GM19099 (cell line): ENCODE data around the gene POU6F2.

Experiments used
- POLR2A ChIP-seq: IDR thresholded peaks from 3 replicates; pipeline ENCODE4 v1.6.1; 2011; ENCODE audit warnings: low read depth; ENCODE audit not compliant: insufficient read length; ENCODE audit errors: extremely low read depth

POU6F2 gene

GRCh38 chr7:39304668-39305405 is 327.1 kb downstream of the POU6F2 start:
- no peak for TF ChIP-seq POLR2A

DNA sequence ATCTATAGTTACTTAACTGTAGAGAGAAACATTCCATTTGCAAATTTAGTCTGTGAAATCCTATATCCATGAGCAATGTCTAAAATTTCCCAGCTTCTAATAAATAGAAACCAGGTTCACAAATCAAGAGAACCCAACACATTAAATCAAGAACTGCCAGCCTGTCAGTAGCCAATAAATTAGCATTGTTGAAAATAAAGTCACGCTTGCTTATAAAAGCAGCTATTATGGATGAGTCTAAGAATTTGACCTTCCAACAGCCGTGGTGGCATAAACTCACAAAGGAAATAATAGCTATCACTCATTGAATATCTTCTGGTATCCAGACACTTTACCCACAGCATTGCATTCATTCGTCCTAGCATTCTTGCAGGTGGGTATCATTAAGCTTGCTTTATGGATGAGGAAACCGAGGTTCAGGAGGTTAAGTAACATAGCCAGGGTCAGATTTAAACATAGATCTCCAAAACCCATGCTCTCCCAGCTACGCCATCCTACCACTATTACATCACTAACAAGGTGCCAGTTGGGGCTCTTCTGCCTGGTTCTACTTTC is 328.4 kb downstream of the POU6F2 start:
- TF ChIP-seq POLR2A: no peak

- TF ChIP-seq POLR2A: no peak
Measured at GRCh38 chr7:39310699-39311098, 333.0 kb downstream of the POU6F2 start.

GRCh38 chr7:39312254-39312989 is 334.7 kb downstream of the POU6F2 start:
- TF ChIP-seq POLR2A: no peak

- no peak for TF ChIP-seq POLR2A
Measured at GRCh38 chr7:39313376-39313775, 335.7 kb downstream of the POU6F2 start.

DNA sequence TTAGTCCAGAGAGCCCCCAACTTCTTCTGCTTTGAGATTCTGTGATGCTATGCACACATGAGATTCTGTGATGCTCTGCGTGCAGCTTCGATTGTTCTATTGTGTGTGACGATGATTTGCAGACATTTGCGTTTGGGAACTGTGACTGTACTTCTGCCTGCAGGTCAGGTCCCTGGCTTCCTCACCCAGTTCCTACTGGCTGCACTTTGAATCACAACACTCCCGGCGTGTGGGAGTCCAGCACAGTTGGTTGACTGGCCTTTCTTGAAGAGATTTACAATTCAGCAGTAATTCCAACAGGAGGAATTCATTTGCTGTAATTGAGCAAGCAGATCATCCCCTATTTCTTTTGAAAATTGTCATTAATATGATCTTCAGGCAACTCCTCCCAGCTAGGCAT is 336.3 kb downstream of the POU6F2 start:
- no peak for TF ChIP-seq POLR2A

GRCh38 chr7:39317107-39317506 is 339.4 kb downstream of the POU6F2 start:
- TF ChIP-seq POLR2A: no peak

- no peak for TF ChIP-seq POLR2A
Measured at GRCh38 chr7:39317896-39318295, 340.2 kb downstream of the POU6F2 start.

DNA sequence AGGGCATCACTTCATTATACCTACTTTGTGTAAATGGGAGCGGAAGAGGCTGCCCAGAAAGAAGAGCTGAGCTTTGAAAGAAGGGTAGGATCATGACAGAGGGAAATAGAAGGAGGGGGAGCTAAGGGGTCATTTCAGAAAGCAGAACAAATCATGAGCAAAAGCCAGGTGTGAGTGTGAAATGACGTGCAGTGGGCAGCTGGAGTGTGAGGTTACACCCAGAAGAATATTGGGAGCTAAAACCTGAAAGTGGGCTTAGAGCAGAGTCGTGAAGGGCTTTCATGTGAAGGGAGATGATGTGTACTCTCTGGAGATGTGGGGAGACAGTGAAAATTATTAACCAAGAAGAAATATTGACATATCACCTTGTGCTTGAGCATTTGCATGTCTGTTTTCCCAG is 343.5 kb downstream of the POU6F2 start:
- TF ChIP-seq POLR2A: no peak

- no peak for TF ChIP-seq POLR2A
Measured at GRCh38 chr7:39321909-39322498, 344.3 kb downstream of the POU6F2 start.

- no peak for TF ChIP-seq POLR2A
Measured at GRCh38 chr7:39324139-39324760, 346.5 kb downstream of the POU6F2 start.

GRCh38 chr7:39332142-39332541 is 354.4 kb downstream of the POU6F2 start:
- no peak for TF ChIP-seq POLR2A

DNA sequence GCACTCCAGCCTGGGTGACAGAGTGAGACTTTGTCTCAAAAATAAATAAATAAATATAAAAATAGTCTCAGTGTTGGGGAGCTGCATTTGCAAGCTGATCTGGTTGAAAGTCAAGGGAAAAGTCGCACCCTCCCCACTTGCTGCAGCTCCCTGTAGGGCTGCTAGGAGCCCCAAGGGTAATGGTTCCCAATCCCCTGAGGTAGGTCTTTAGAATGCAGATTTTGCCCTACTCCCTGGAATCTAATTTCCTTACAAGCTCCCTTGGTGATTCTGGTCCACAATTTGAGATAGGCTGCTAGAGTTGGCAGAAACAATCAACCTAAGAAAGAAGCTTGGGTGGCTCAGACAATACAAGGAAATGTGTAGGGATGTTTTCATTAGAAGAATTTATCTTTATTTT is 356.0 kb downstream of the POU6F2 start:
- TF ChIP-seq POLR2A: no peak

DNA sequence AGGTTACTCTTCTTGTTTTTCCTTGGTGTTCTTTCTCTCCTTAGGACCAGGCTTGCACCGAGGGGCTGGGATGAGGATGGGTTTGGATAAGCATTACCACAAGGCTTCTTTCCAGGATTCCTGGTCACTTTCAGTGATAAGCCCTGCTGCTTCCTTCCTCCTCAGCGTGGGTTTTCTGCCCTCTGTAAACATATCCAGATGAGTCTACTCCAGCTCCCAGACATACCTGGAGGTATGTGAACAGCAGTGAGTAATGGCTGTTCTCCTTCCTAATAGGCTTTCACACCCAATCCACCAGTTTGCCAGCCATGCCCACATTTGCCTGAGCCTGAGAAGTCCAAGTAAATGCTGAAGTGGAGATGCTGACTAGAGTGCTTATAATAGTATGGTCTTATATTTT is 358.7 kb downstream of the POU6F2 start:
- no peak for TF ChIP-seq POLR2A

GRCh38 chr7:39338716-39339115 is 361.0 kb downstream of the POU6F2 start:
- no peak for TF ChIP-seq POLR2A
